Measurements from ENCODE around the gene SNRNP48. TPM values are rescaled to one million over a fixed set of nuclear protein-coding genes. Genes with fewer than 3 reads are reported as not detected.

Gene SNRNP48
- polyA plus RNA-seq, 1 of the 3 experiments (the other 2 are of a cell fraction): 5.7 TPM

- Histone ChIP-seq H4K20me1 (ENCODE audit: insufficient read depth) (no peaks in the 10 kb centered on the region), H3K9ac (no peak overlapping the region), H3K79me2 (ENCODE audit: insufficient read depth) (no peaks in the 10 kb centered on the region), H3K4me1 (ENCODE audit: control insufficient read depth in 1 of 2, insufficient read depth in 2 of 2, low read depth in 1 of 2, low read length in 1 of 2) (no peaks in the 10 kb centered on the region; a peak in 1 of 4 replicates), H3K27ac (ENCODE audit: low read depth in 2 of 2, low read length in 1 of 2) (no peak overlapping the region), H3K27me3 (ENCODE audit: insufficient read depth) (peaks cover 90% of the 10 kb centered on the region), H3K9me2 (no peaks in the 10 kb centered on the region), H3K9me3 (no peaks in the 10 kb centered on the region), H3F3A (replicated peaks; ENCODE audit: insufficient read depth) (no peaks in the 10 kb centered on the region), H2AFZ (ENCODE audit: low read depth) (no peak overlapping the region), H3K36me3 (replicated peaks in 1 of 2; ENCODE audit: control insufficient read depth in 1 of 2, insufficient read depth in 2 of 2, low read length in 1 of 2) (no peaks in the 10 kb centered on the region), H3K4me3 (ENCODE audit: low read depth in 2 of 2, low read length in 1 of 2) (no peak overlapping the region), H3K4me2 (no peak overlapping the region)
- CTCF ChIA-PET: interaction anchor here (0.6 to 1.3 kb wide), 4 partner anchors 10 to 133 kb away, joined by 3 read pairs; no protein-coding TSS in a partner anchor
- no peak for TF ChIP-seq GATA2 (CRISPR knock-in tag; IDR thresholded peaks at IDR 0.05)
- TF ChIP-seq MAX (IDR thresholded peaks at IDR 0.05; ENCODE audit: low read depth): no peak
- no peak for TF ChIP-seq RXRA (IDR thresholded peaks at IDR 0.05; ENCODE audit: borderline replicate concordance, low read depth)
- TF ChIP-seq CHD2 (IDR thresholded peaks at IDR 0.05; ENCODE audit: low read length, partially characterized antibody): no peak
- TF ChIP-seq USF2 (IDR thresholded peaks at IDR 0.05; ENCODE audit: borderline replicate concordance, low read depth, low read length): no peak
- TF ChIP-seq POLR2AphosphoS5 (IDR thresholded peaks at IDR 0.05; ENCODE audit: low read depth, low read length): no peak
- TF ChIP-seq EZH2phosphoT487 (IDR thresholded peaks at IDR 0.05; ENCODE audit: borderline replicate concordance, low read depth): no peak
- no peak for TF ChIP-seq EP300 (IDR thresholded peaks at IDR 0.05; ENCODE audit: borderline replicate concordance in 1 of 2, low read depth in 1 of 2, low read length in 1 of 2)
- TF ChIP-seq RAD21 (IDR thresholded peaks at IDR 0.05; ENCODE audit: low read length): no peak
- POLR2A ChIA-PET: no interaction called here
- DNase-seq: no peak
- 69% methylated on average over 2 of the region's 2 CpGs for WGBS (ENCODE audit: low lambda C conversion rate)
Observed at GRCh38 chr6:7546383-7546782, 43.6 kb upstream of the SNRNP48 start.

- Histone ChIP-seq H4K20me1 (ENCODE audit: insufficient read depth) (no peaks in the 10 kb centered on the region), H3K4me2 (no peak overlapping the region), H3K27me3 (ENCODE audit: insufficient read depth) (peaks cover 90% of the 10 kb centered on the region), H3K9me2 (no peaks in the 10 kb centered on the region), H3K4me1 (ENCODE audit: control insufficient read depth in 1 of 2, insufficient read depth in 2 of 2, low read depth in 1 of 2, low read length in 1 of 2) (no peaks in the 10 kb centered on the region; a peak in 1 of 4 replicates), H3K27ac (ENCODE audit: low read depth in 2 of 2, low read length in 1 of 2) (no peak overlapping the region), H3K79me2 (ENCODE audit: insufficient read depth) (no peaks in the 10 kb centered on the region), H3K9me3 (no peaks in the 10 kb centered on the region), H2AFZ (ENCODE audit: low read depth) (no peak overlapping the region), H3K36me3 (replicated peaks in 1 of 2; ENCODE audit: control insufficient read depth in 1 of 2, insufficient read depth in 2 of 2, low read length in 1 of 2) (no peaks in the 10 kb centered on the region), H3K9ac (no peak overlapping the region), H3K4me3 (ENCODE audit: low read depth in 2 of 2, low read length in 1 of 2) (no peak overlapping the region), H3F3A (replicated peaks; ENCODE audit: insufficient read depth) (no peaks in the 10 kb centered on the region)
- WGBS (ENCODE audit: low lambda C conversion rate): 33% methylated on average over 4 of the region's 4 CpGs
- POLR2A ChIA-PET: no interaction called here
- CTCF ChIA-PET: interaction anchor here (1.3 kb wide), 1 partner anchor 13 kb away, joined by 3 read pairs; no protein-coding TSS in a partner anchor
- TF ChIP-seq FOXJ3 (CRISPR knock-in tag; IDR thresholded peaks at IDR 0.05) (no peak), CTCF (IDR thresholded peaks at IDR 0.05) (no peak), TEAD4 (IDR thresholded peaks at IDR 0.05; ENCODE audit: borderline replicate concordance, insufficient read depth) (no peak), SIN3A (IDR thresholded peaks at IDR 0.05; ENCODE audit: borderline replicate concordance, low read depth, low read length) (no peak), NRF1 (IDR thresholded peaks at IDR 0.05; ENCODE audit: low read depth, low read length) (no peak), MAX (IDR thresholded peaks at IDR 0.05; ENCODE audit: low read depth) (no peak), USF2 (IDR thresholded peaks at IDR 0.05; ENCODE audit: borderline replicate concordance, low read depth, low read length) (no peak), JUND (IDR thresholded peaks at IDR 0.05) (no peak), SMC3 (IDR thresholded peaks at IDR 0.05; ENCODE audit: low read depth, low read length) (no peak), FOSL2 (IDR thresholded peaks at IDR 0.05; ENCODE audit: borderline replicate concordance, low read depth) (no peak), ZBTB33 (IDR thresholded peaks at IDR 0.05; ENCODE audit: borderline replicate concordance, low read depth) (no peak)
- DNase-seq: no peak
Observed at GRCh38 chr6:7546896-7547295, 43.1 kb upstream of the SNRNP48 start.

All from SK-N-SH (cell line).